H1 (cell line): Measurements from ENCODE around the gene CDR2. TPM values are rescaled to one million over a fixed set of nuclear protein-coding genes. Genes with fewer than 3 reads are reported as not detected.

Source experiments
- EZH2 ChIP-seq: fragments of 200-600 bp; sonication (generic); IDR thresholded peaks from 2 replicates; pipeline ENCODE4 v1.7.1; 2012; ENCODE audit warnings: low read depth, mild to moderate bottlenecking, moderate library complexity, low read length, inconsistent platforms; ENCODE audit not compliant: severe bottlenecking
- KDM4A ChIP-seq: IDR thresholded peaks from one replicate; pipeline ENCODE4 v1.7.1; 2012; ENCODE audit warnings: low read depth, mild to moderate bottlenecking, moderate library complexity, low read length, inconsistent platforms; ENCODE audit not compliant: severe bottlenecking
- NANOG ChIP-seq: IDR thresholded peaks from 2 replicates; pipeline ENCODE4 v1.6.1; 2011; ENCODE audit warnings: low read length, low read depth, mild to moderate bottlenecking, inconsistent platforms; ENCODE audit not compliant: insufficient read depth, poor library complexity, severe bottlenecking
- TEAD4 ChIP-seq: IDR thresholded peaks from 2 replicates; pipeline ENCODE4 v1.6.1; 2012; ENCODE audit warnings: low read depth, low read length, inconsistent platforms, mixed read lengths
- ZNF274 ChIP-seq: IDR thresholded peaks from 2 replicates; pipeline ENCODE4 v1.7.0; 2012; ENCODE audit warnings: low read length, borderline replicate concordance; ENCODE audit errors: extremely low read depth
- polyA plus RNA-seq, 7 experiments: library from polyadenylated mRNA; depleted of rRNA in 3 of 7; stranded (reverse) in 5 of 7; unstranded in 2 of 7; fragments of >200 nt in 5 of 7; fragments of 200-250 nt in 2 of 7; gene quantifications; 1 replicate in 5 of 7; 2 replicates in 1 of 7; 4 replicates in 1 of 7; pipeline versions ENCODE4 v1.2.1 to v1.2.3, GENCODE V29; 2011 to 2013; ENCODE audit warnings: missing spikeins in 2 of 7, mixed read lengths in 2 of 7
- total RNA-seq: library from RNA; stranded (reverse); fragmentation: NEBNext Ultra II Directional; extraction: Animal tissue kit (Norgen Biotek cat#: 25700); gene quantifications from 2 replicates; pipeline ENCODE4 v1.2.1, GENCODE V29; 2021
- TF ChIP-seq, protein P1 (sequence below): IDR thresholded peaks from 2 replicates; pipeline ENCODE4 v1.6.1; 2012; ENCODE audit warnings: low read length, inconsistent platforms

Gene CDR2
- total and polyA plus RNA-seq, 2 of the 8 experiments (the other 6 are each of a cell fraction or from before 2014, with no cell fraction given) = 16.3 to 34.9 TPM

DNA sequence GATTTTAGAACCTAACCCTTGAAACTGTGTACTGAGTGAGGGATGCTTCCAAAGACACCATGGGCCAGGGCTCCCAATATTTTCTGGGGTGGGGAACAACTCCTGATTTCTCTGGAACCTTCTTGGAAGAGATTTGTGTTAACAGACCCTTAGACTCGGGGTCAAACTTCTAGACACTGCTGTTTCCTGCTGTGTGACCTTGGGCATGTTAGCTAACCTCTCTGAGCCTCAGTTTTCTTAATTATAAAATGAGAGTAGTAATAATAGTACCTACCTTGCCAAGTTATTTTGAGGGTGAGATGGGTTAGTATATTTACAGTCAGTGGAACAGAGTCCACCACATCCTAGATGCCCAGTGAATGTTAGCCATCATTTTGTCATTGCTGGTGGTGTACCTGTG, 58.4 kb downstream of the CDR2 start (continued):
- TF ChIP-seq, protein P1, sequence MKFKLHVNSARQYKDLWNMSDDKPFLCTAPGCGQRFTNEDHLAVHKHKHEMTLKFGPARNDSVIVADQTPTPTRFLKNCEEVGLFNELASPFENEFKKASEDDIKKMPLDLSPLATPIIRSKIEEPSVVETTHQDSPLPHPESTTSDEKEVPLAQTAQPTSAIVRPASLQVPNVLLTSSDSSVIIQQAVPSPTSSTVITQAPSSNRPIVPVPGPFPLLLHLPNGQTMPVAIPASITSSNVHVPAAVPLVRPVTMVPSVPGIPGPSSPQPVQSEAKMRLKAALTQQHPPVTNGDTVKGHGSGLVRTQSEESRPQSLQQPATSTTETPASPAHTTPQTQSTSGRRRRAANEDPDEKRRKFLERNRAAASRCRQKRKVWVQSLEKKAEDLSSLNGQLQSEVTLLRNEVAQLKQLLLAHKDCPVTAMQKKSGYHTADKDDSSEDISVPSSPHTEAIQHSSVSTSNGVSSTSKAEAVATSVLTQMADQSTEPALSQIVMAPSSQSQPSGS = no peak
- no peak for TF ChIP-seq TEAD4
- TF ChIP-seq ZNF274 = no peak
- TF ChIP-seq KDM4A = no peak
- TF ChIP-seq EZH2 = no peak
- no peak for TF ChIP-seq NANOG
